ENCODE data around the gene PCNA.

GRCh38 chr20:5080384-5080877 is 39.3 kb downstream of the PCNA start:
- no peak for TF ChIP-seq CTCF (IDR thresholded peaks at IDR 0.05; ENCODE audit: low read depth, low read length)
- no peak for TF ChIP-seq POLR2A (IDR thresholded peaks at IDR 0.05; ENCODE audit: extremely low read depth, insufficient read length)

Measured in NB4 (cell line).